B cell (primary cell): Measurements from ENCODE around the gene JPT1. TPM values are rescaled to one million over a fixed set of nuclear protein-coding genes. Genes with fewer than 3 reads are reported as not detected.

Source experiments
- ATAC-seq: fragments of 200-7000 bp; cut with Tn5 transposase; one replicate; pipeline ENCODE4 v1.10.0; 2021; ENCODE audit warnings: low read depth, mild to moderate bottlenecking, moderate number of reproducible peaks, moderate library complexity
- CTCF ChIA-PET: fragments of 350-600 bp; sonication (Branson Sonifier 250); formaldehyde crosslinking; loops from one replicate; lab custom pipeline; 2021; ENCODE audit warnings: antibody characterized with exemption, inconsistent platforms; lab: Charles Lee
- POLR2A ChIA-PET: fragments of 350-600 bp; sonication (Branson Sonifier 250); formaldehyde crosslinking; loops from one replicate; lab custom pipeline; 2021; ENCODE audit warnings: antibody characterized with exemption; lab: Charles Lee
- DNase-seq: peaks from one replicate; pipeline ENCODE4 v3.0.0; 2013
- H2AFZ ChIP-seq: 2 replicates; pipeline ENCODE4 v1.6.1; 2012; ENCODE audit warnings: mild to moderate bottlenecking, low read depth, low read length; ENCODE audit not compliant: insufficient read depth, poor library complexity, severe bottlenecking
- H3K27ac ChIP-seq, 2 donors: 1 replicate in 1 of 2; 2 replicates in 1 of 2; pipeline ENCODE4 v1.5.1; 2012 to 2013; ENCODE audit warnings: low read length in 2 of 2, mild to moderate bottlenecking in 2 of 2, moderate library complexity in 1 of 2
- H3K27me3 ChIP-seq, 4 experiments: fragments of 200-600 bp in 1 of 4; sonication (generic) in 1 of 4; replicated peaks in 1 of 4; 1 replicate in 2 of 4; 2 replicates in 2 of 4; pipeline versions ENCODE4 v1.6.1 to v1.7.0; 2013 to 2016; ENCODE audit warnings: low read length in 3 of 4, mild to moderate bottlenecking in 2 of 4, mixed read lengths in 1 of 4, moderate library complexity in 1 of 4; ENCODE audit not compliant: insufficient read depth in 4 of 4, control insufficient read depth in 3 of 4; ENCODE audit errors: control extremely low read depth in 1 of 4
- H3K36me3 ChIP-seq, 2 experiments: replicated peaks in 1 of 2; 1 replicate in 1 of 2; 2 replicates in 1 of 2; pipeline versions ENCODE4 v1.6.1 to v1.7.1; 2013; ENCODE audit warnings: low read length in 1 of 2; ENCODE audit not compliant: insufficient read depth in 2 of 2, control insufficient read depth in 1 of 2; ENCODE audit errors: control extremely low read depth in 1 of 2, extremely low read depth in 1 of 2
- H3K4me1 ChIP-seq, 2 donors: fragments of 200-600 bp in 1 of 2; sonication (generic) in 1 of 2; 1 replicate in 1 of 2; 2 replicates in 1 of 2; pipeline versions ENCODE4 v1.5.1 to v1.6.1; 2013 to 2017; ENCODE audit warnings: low read length in 2 of 2; ENCODE audit not compliant: control insufficient read depth in 2 of 2, insufficient read depth in 2 of 2
- H3K4me2 ChIP-seq: replicated peaks from 2 replicates; pipeline ENCODE3; 2012; ENCODE audit warnings: mild to moderate bottlenecking, low read depth, low read length; ENCODE audit not compliant: poor library complexity, severe bottlenecking
- H3K4me3 ChIP-seq, 5 experiments: fragments of 200-600 bp in 1 of 5; sonication (generic) in 1 of 5; 1 replicate in 3 of 5; 2 replicates in 2 of 5; pipeline versions ENCODE4 v1.5.1 to v1.7.0; 2011 to 2016; ENCODE audit warnings: low read length in 4 of 5, mild to moderate bottlenecking in 4 of 5, low read depth in 2 of 5, control low read depth in 1 of 5, moderate library complexity in 1 of 5; ENCODE audit not compliant: insufficient read depth in 1 of 5; ENCODE audit errors: control extremely low read depth in 1 of 5, extremely low read depth in 1 of 5
- H3K79me2 ChIP-seq: fragments of 200-600 bp; sonication (generic); one replicate; pipeline ENCODE4 v1.6.0; 2016; ENCODE audit warnings: low read length; ENCODE audit not compliant: control insufficient read depth, insufficient read depth
- H3K9ac ChIP-seq: fragments of 200-600 bp; sonication (generic); 2 replicates; pipeline ENCODE4 v1.6.1; 2017; ENCODE audit warnings: mild to moderate bottlenecking, low read length, moderate library complexity
- H3K9me3 ChIP-seq, 3 donors: one replicate each; pipeline versions ENCODE4 v1.6.1 to v1.7.1; 2013; ENCODE audit warnings: low read length in 2 of 3; ENCODE audit not compliant: control insufficient read depth in 2 of 3, insufficient read depth in 1 of 3; ENCODE audit errors: control extremely low read depth in 1 of 3
- H4K20me1 ChIP-seq: 2 replicates; pipeline ENCODE4 v1.6.0; 2012; ENCODE audit warnings: mild to moderate bottlenecking, low read length; ENCODE audit not compliant: insufficient read depth, control insufficient read depth, poor library complexity, severe bottlenecking
- H3K27ac Mint-ChIP-seq: one replicate; pipeline ENCODE4 v1.8.0; 2021; ENCODE audit warnings: mixed read lengths
- H3K27me3 Mint-ChIP-seq: one replicate; pipeline ENCODE4 v1.8.0; 2021; ENCODE audit warnings: mixed read lengths
- H3K4me1 Mint-ChIP-seq: one replicate; pipeline ENCODE4 v1.8.0; 2021; ENCODE audit warnings: mixed read lengths
- H3K4me3 Mint-ChIP-seq: one replicate; pipeline ENCODE4 v1.8.0; 2021; ENCODE audit warnings: mixed read lengths
- H3K9me3 Mint-ChIP-seq: one replicate; pipeline ENCODE4 v1.8.0; 2022; ENCODE audit warnings: mixed read lengths; ENCODE audit not compliant: insufficient read depth
- CTCF ChIP-seq: fragments of 200-600 bp; IDR thresholded peaks from one replicate; pipeline ENCODE4 v1.8.0; 2022; ENCODE audit warnings: antibody characterized with exemption, mild to moderate bottlenecking
- EZH2 ChIP-seq: IDR thresholded peaks from 2 replicates; pipeline ENCODE4 v1.6.1; 2012; ENCODE audit warnings: borderline replicate concordance, low read depth, mild to moderate bottlenecking, moderate library complexity, low read length; ENCODE audit not compliant: insufficient read depth, poor library complexity, severe bottlenecking
- WGBS: methylation state at CpG from one replicate; pipeline ENCODE4 v1.1.5; 2013; ENCODE audit warnings: missing lambda C conversion rate; ENCODE audit not compliant: insufficient coverage; 5-methylcytosine and 5-hydroxymethylcytosine counted together
- intact Hi-C: fragments of 100-400 bp; cut with micrococcal nuclease; formaldehyde crosslinking; loops from one replicate; pipeline ENCODE4 v1.10.0; 2022
- polyA plus RNA-seq: library from polyadenylated mRNA; depleted of rRNA; stranded (reverse); fragments of >200 nt; gene quantifications from 2 replicates; pipeline ENCODE4 v1.2.3, GENCODE V29; 2012
- total RNA-seq, 2 donors: library from RNA; stranded (reverse); fragments of 120-200 nt in 1 of 2; gene quantifications; 1 replicate in 1 of 2; 2 replicates in 1 of 2; pipeline versions ENCODE4 v1.2.3 to v1.2.4, GENCODE V29; 2013 to 2022

Gene JPT1
- total and polyA plus RNA-seq, 2 donors (not counting 1 experiment from before 2014, with no cell fraction given), result 34.8 to 37.6 TPM

- Histone ChIP-seq H3K79me2 (no peaks in the 10 kb centered on the region), H2AFZ (no peak overlapping the region), H4K20me1 (no peaks in the 10 kb centered on the region), H3K9ac (no peak overlapping the region), H3K9me3 (no peaks in the 10 kb centered on the region), H3K4me3 (no peak overlapping the region), H3K4me2 (no peak overlapping the region), H3K27me3 (no peaks in the 10 kb centered on the region), H3K4me1 (peaks cover 10 to 14% of the 10 kb centered on the region in 2 donors), H3K27ac (no peak overlapping the region), H3K36me3 (peaks cover 0 to 2% of the 10 kb centered on the region in 2 experiments)
- WGBS, result 78% methylated on average over 7 of the region's 7 CpGs
- ATAC-seq, result no peak
- intact Hi-C loops, result no loop called here
- POLR2A ChIA-PET, result no interaction called here
- Mint-ChIP-seq H3K27ac (no peak overlapping the region), H3K4me1 (peaks cover 12% of the 10 kb centered on the region), H3K27me3 (no peaks in the 10 kb centered on the region), H3K4me3 (no peak overlapping the region), H3K9me3 (no peaks in the 10 kb centered on the region)
- CTCF ChIA-PET, result interaction anchor here (1.1 to 1.4 kb wide), 2 partner anchors 15 to 137 kb away, joined by 3 to 4 read pairs; no protein-coding TSS in a partner anchor
- TF ChIP-seq CTCF (no peak), EZH2 (no peak)
- no peak for DNase-seq
These were observed 55.5 kb downstream of the JPT1 start for GRCh38 chr17:75098861-75099260.

- Histone ChIP-seq H4K20me1 (no peaks in the 10 kb centered on the region), H3K79me2 (no peaks in the 10 kb centered on the region), H3K4me2 (no peak overlapping the region), H3K4me1 (peaks cover 10 to 14% of the 10 kb centered on the region in 2 donors), H3K9ac (no peak overlapping the region), H3K4me3 (no peak overlapping the region), H3K9me3 (no peaks in the 10 kb centered on the region), H3K27ac (no peak overlapping the region), H2AFZ (no peak overlapping the region), H3K36me3 (peaks cover 0 to 2% of the 10 kb centered on the region in 2 experiments), H3K27me3 (no peaks in the 10 kb centered on the region)
- intact Hi-C loops, result no loop called here
- CTCF ChIA-PET, result interaction anchor here (0.8 to 1.1 kb wide), 2 partner anchors 16 to 136 kb away, joined by 3 read pairs; no protein-coding TSS in a partner anchor
- Mint-ChIP-seq H3K27me3 (no peaks in the 10 kb centered on the region), H3K4me1 (peaks cover 9% of the 10 kb centered on the region), H3K4me3 (no peak overlapping the region), H3K27ac (no peak overlapping the region), H3K9me3 (no peaks in the 10 kb centered on the region)
- DNase-seq, result no peak
- POLR2A ChIA-PET, result no interaction called here
- TF ChIP-seq EZH2, result no peak
- no peak for TF ChIP-seq CTCF
- no peak for ATAC-seq
- 97% methylated on average over 7 of the region's 7 CpGs for WGBS
These were observed 56.4 kb downstream of the JPT1 start for GRCh38 chr17:75097865-75098264.
